CD4-positive, alpha-beta T cell treated with Interleukin-6 at 100 ng/mL for 8 hours (primary cell): ENCODE data around the gene HNRNPK.

Experiments
- DNase-seq: peaks from one replicate; pipeline ENCODE4 v3.0.0-alpha.2; 2020; ENCODE audit warnings: mixed read lengths, low spot score

The HNRNPK gene

GRCh38 chr9:83932851-83933250, 47.2 kb downstream of the HNRNPK start:
- no peak for DNase-seq

GRCh38 chr9:83932011-83932410, 48.0 kb downstream of the HNRNPK start:
- DNase-seq, result no peak

- no peak for DNase-seq
Measured at GRCh38 chr9:83930881-83931280, 49.1 kb downstream of the HNRNPK start.

GRCh38 chr9:83927591-83927990, 52.4 kb downstream of the HNRNPK start:
- no peak for DNase-seq

GRCh38 chr9:83920927-83921707, 58.9 kb downstream of the HNRNPK start, which contains the start of gene KIF27:
KIF27 (minus strand) TSS chr9:83921432; CDS start chr9:83915591, 5,841 bp downstream.
- DNase-seq, result peak; percentile 95

GRCh38 chr9:83920469-83920926, 59.5 kb downstream of the HNRNPK start:
- peak; percentile 55 for DNase-seq

GRCh38 chr9:83919111-83919510, 60.9 kb downstream of the HNRNPK start:
- no peak for DNase-seq
